ENCODE results near the gene WNT16. TPM values are rescaled to one million over a fixed set of nuclear protein-coding genes. Genes with fewer than 3 reads are reported as not detected.

Gene WNT16
- total and polyA plus RNA-seq, 2 of the 8 experiments (the other 6 are each of a cell fraction or from before 2014, with no cell fraction given), result 0.11 to 0.52 TPM

DNA sequence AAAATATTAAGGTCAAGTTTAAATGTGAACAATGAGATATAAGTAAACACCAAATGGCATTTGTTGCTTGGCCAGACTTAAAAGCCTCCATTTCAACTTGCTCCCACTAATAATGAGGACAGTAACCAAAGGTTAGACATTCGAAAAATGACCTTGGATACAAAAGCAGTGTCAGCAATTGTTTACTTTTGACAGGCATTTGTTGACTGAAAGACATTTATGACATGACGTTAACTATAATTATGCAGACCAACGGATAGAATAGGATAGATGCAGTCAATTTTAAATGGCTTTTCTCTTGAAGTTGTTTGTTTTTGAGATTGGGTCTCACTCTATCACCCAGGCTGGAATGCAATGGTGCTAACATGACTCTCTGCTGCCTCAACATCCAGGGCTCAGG, 6.3 kb upstream of the WNT16 start:
- Histone ChIP-seq H2AFZ (ENCODE audit: low read length) (no peak overlapping the region), H2BK20ac (ENCODE audit: low read length) (no peak overlapping the region), H2BK15ac (ENCODE audit: low read length) (no peak overlapping the region), H3K4ac (replicated peaks; ENCODE audit: insufficient read length, low read depth, low read length) (no peak overlapping the region), H2AK5ac (ENCODE audit: low read depth, low read length) (no peak overlapping the region), H3K56ac (replicated peaks; ENCODE audit: insufficient read length, low read depth, low read length) (no peak overlapping the region), H3K36me3 (ENCODE audit: control insufficient read depth in 2 of 4, insufficient read depth in 4 of 4, low read length in 3 of 4) (no peaks in the 10 kb centered on the region), H3K27ac (ENCODE audit: low read depth, low read length) (no peak overlapping the region), H3K9ac (replicated peaks in 1 of 4; ENCODE audit: extremely low read depth in 1 of 4, low read depth in 3 of 4, low read length in 3 of 4) (no peak overlapping the region), H4K20me1 (replicated peaks in 1 of 2; ENCODE audit: control insufficient read depth in 1 of 2, insufficient read depth in 2 of 2, low read length in 2 of 2) (no peaks in the 10 kb centered on the region), H3K9me3 (ENCODE audit: insufficient read depth in 2 of 2, low read depth in 1 of 2, low read length in 1 of 2) (no peaks in the 10 kb centered on the region), H3K79me1 (ENCODE audit: low read depth, low read length) (no peaks in the 10 kb centered on the region), H2BK5ac (ENCODE audit: low read depth, low read length) (no peak overlapping the region), H3K79me2 (ENCODE audit: control insufficient read depth in 1 of 2, insufficient read depth in 2 of 2, low read length in 2 of 2) (no peaks in the 10 kb centered on the region), H3K4me1 (replicated peaks in 1 of 4; ENCODE audit: control insufficient read depth in 3 of 4, insufficient read depth in 4 of 4, low read length in 3 of 4) (no peaks in the 10 kb centered on the region), H3K4me2 (ENCODE audit: insufficient read depth in 1 of 2, low read depth in 2 of 2, low read length in 2 of 2) (no peak overlapping the region), H3K27me3 (replicated peaks in 1 of 4; ENCODE audit: control insufficient read depth in 3 of 4, extremely low read depth in 1 of 4, insufficient read depth in 3 of 4, low read length in 3 of 4) (no peaks in the 10 kb centered on the region), H4K91ac (replicated peaks; ENCODE audit: insufficient read length, low read length) (no peak overlapping the region), H4K5ac (ENCODE audit: insufficient read length, low read depth, low read length) (no peak overlapping the region), H3K23me2 (ENCODE audit: low read depth, low read length) (no peaks in the 10 kb centered on the region), H3K23ac (ENCODE audit: insufficient read length) (no peak overlapping the region), H3K18ac (ENCODE audit: extremely low read depth, low read length) (no peak overlapping the region), H2BK12ac (ENCODE audit: low read depth, low read length) (no peak overlapping the region), H2BK120ac (replicated peaks; ENCODE audit: low read depth, low read length) (no peak overlapping the region), H3K14ac (ENCODE audit: insufficient read length) (no peak overlapping the region), H3K4me3 (ENCODE audit: extremely low read depth in 1 of 4, insufficient read depth in 2 of 4, low read depth in 3 of 4, low read length in 4 of 4) (no peak overlapping the region), H4K8ac (ENCODE audit: extremely low read depth, insufficient read depth, low read length) (no peak overlapping the region)
- POLR2A ChIA-PET (ENCODE audit: partially characterized antibody), result no interaction called here
- DNase-seq (ENCODE audit: low read depth in 1 of 2, low spot score in 2 of 2) (no peak), FAIRE-seq (no peak)
- TF ChIP-seq SIN3A (conservative IDR thresholded peaks at IDR 0.05 in 1 of 2, IDR thresholded peaks at IDR 0.05 in 1 of 2; ENCODE audit: low read depth in 1 of 2, low read length in 2 of 2), result no peak
- no peak for TF ChIP-seq FOSL1 (IDR thresholded peaks at IDR 0.05; ENCODE audit: insufficient read depth, low read depth, low read length)
- no peak for TF ChIP-seq KDM1A (IDR thresholded peaks at IDR 0.05; ENCODE audit: borderline replicate concordance, low read length)
- TF ChIP-seq EGR1 (IDR thresholded peaks at IDR 0.05; ENCODE audit: borderline replicate concordance, low read depth, low read length), result no peak
- no peak for TF ChIP-seq RXRA (IDR thresholded peaks at IDR 0.05; ENCODE audit: insufficient read depth, low read depth, low read length)
- no peak for TF ChIP-seq SP2 (IDR thresholded peaks at IDR 0.05; ENCODE audit: low read length)
- no peak for TF ChIP-seq CHD2 (IDR thresholded peaks at IDR 0.05; ENCODE audit: low read length)
- TF ChIP-seq, protein P1, sequence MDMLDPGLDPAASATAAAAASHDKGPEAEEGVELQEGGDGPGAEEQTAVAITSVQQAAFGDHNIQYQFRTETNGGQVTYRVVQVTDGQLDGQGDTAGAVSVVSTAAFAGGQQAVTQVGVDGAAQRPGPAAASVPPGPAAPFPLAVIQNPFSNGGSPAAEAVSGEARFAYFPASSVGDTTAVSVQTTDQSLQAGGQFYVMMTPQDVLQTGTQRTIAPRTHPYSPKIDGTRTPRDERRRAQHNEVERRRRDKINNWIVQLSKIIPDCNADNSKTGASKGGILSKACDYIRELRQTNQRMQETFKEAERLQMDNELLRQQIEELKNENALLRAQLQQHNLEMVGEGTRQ (IDR thresholded peaks at IDR 0.05; ENCODE audit: low read length), result no peak
- no peak for TF ChIP-seq CBX5 (IDR thresholded peaks at IDR 0.05; ENCODE audit: low read depth, low read length)
- TF ChIP-seq YY1 (IDR thresholded peaks at IDR 0.05; ENCODE audit: low read depth, low read length), result no peak
- no peak for TF ChIP-seq BRCA1 (IDR thresholded peaks at IDR 0.05; ENCODE audit: low read depth, low read length)
- no peak for TF ChIP-seq TAF1 (IDR thresholded peaks at IDR 0.05; ENCODE audit: low read depth, low read length)
- 90% methylated on average over 3 of the region's 3 CpGs; no CpG with 5 or more reads in 1 of the 2 experiments for WGBS, 2 experiments (ENCODE audit: extremely low coverage in 1 of 2, insufficient coverage in 1 of 2, insufficient read length in 1 of 2, insufficient replicate concordance in 2 of 2, low coverage in 1 of 2, low lambda C conversion rate in 2 of 2, missing lambda C conversion rate in 1 of 2)
- CTCF ChIA-PET (ENCODE audit: partially characterized antibody), result no interaction called here

Data from H1 (cell line).